GM15510 (cell line): Measurements from ENCODE around the gene VAPB.

Experiments
- POLR2A ChIP-seq: IDR thresholded peaks from 3 replicates; pipeline ENCODE4 v1.6.1; 2011; ENCODE audit warnings: borderline replicate concordance; ENCODE audit not compliant: insufficient read length; ENCODE audit errors: extremely low read depth

The VAPB gene

GRCh38 chr20:58393299-58393698, 4.3 kb downstream of the VAPB start:
- TF ChIP-seq POLR2A, result no peak

GRCh38 chr20:58394801-58395200, 5.8 kb downstream of the VAPB start:
- no peak for TF ChIP-seq POLR2A

- no peak for TF ChIP-seq POLR2A
These were observed 6.6 kb downstream of the VAPB start for GRCh38 chr20:58395604-58396003.

- TF ChIP-seq POLR2A, result no peak
These were observed 8.4 kb downstream of the VAPB start for GRCh38 chr20:58397429-58397828.

- TF ChIP-seq POLR2A, result no peak
These were observed 9.2 kb downstream of the VAPB start for GRCh38 chr20:58398254-58398653.

GRCh38 chr20:58399926-58400325, 10.9 kb downstream of the VAPB start:
- TF ChIP-seq POLR2A, result no peak

- no peak for TF ChIP-seq POLR2A
These were observed 12.1 kb downstream of the VAPB start for GRCh38 chr20:58401162-58401561.

GRCh38 chr20:58402305-58402704, 13.3 kb downstream of the VAPB start:
- TF ChIP-seq POLR2A, result no peak

GRCh38 chr20:58402827-58403226, 13.8 kb downstream of the VAPB start:
- no peak for TF ChIP-seq POLR2A

GRCh38 chr20:58403272-58403671, 14.2 kb downstream of the VAPB start:
- no peak for TF ChIP-seq POLR2A

GRCh38 chr20:58405504-58406291, 16.7 kb downstream of the VAPB start:
- no peak for TF ChIP-seq POLR2A

GRCh38 chr20:58406422-58407001, 17.5 kb downstream of the VAPB start:
- TF ChIP-seq POLR2A, result no peak

GRCh38 chr20:58407201-58407873, 18.3 kb downstream of the VAPB start:
- no peak for TF ChIP-seq POLR2A

- TF ChIP-seq POLR2A, result no peak
These were observed 19.0 kb downstream of the VAPB start for GRCh38 chr20:58407966-58408557.

- no peak for TF ChIP-seq POLR2A
These were observed 19.7 kb downstream of the VAPB start for GRCh38 chr20:58408603-58409246.

GRCh38 chr20:58416057-58416456, 27.0 kb downstream of the VAPB start:
- no peak for TF ChIP-seq POLR2A

- no peak for TF ChIP-seq POLR2A
These were observed 27.8 kb downstream of the VAPB start for GRCh38 chr20:58416835-58417234.
